WTC11 (cell line): ENCODE measurements around the gene NAA60.

Source experiments
- ATF3 ChIP-seq: sonication (generic); formaldehyde crosslinking; conservative IDR thresholded peaks from 2 replicates; pipeline ENCODE4 v1.8.1; 2022; ENCODE audit warnings: mild to moderate bottlenecking, missing genetic modification reagents
- CREB1 ChIP-seq: sonication (generic); formaldehyde crosslinking; IDR thresholded peaks from 2 replicates; pipeline ENCODE4 v1.8.0; 2023; ENCODE audit warnings: mild to moderate bottlenecking, missing genetic modification reagents
- ELF4 ChIP-seq: sonication (generic); formaldehyde crosslinking; IDR thresholded peaks from 2 replicates; pipeline ENCODE4 v1.8.1; 2022; ENCODE audit warnings: low read depth, mild to moderate bottlenecking, moderate library complexity, missing genetic modification reagents
- NFYB ChIP-seq: sonication (generic); formaldehyde crosslinking; conservative IDR thresholded peaks from 2 replicates; pipeline ENCODE4 v1.8.0; 2022; ENCODE audit warnings: low read depth, missing genetic modification reagents
- NR1H2 ChIP-seq: sonication (generic); formaldehyde crosslinking; IDR thresholded peaks from 2 replicates; pipeline ENCODE4 v1.9.0; 2021; ENCODE audit warnings: mild to moderate bottlenecking, moderate library complexity, missing genetic modification reagents
- PREB ChIP-seq: sonication (generic); formaldehyde crosslinking; IDR thresholded peaks from 2 replicates; pipeline ENCODE4 v1.8.1; 2022; ENCODE audit warnings: mild to moderate bottlenecking, missing genetic modification reagents, moderate library complexity, borderline replicate concordance
- SMAD3 ChIP-seq: sonication (generic); formaldehyde crosslinking; IDR thresholded peaks from 2 replicates; pipeline ENCODE4 v1.8.0; 2022; ENCODE audit warnings: missing genetic modification reagents, mild to moderate bottlenecking, borderline replicate concordance
- SP1 ChIP-seq: sonication (generic); formaldehyde crosslinking; conservative IDR thresholded peaks from 2 replicates; pipeline ENCODE4 v1.8.1; 2022; ENCODE audit warnings: missing genetic modification reagents
- USF1 ChIP-seq: sonication (generic); formaldehyde crosslinking; IDR thresholded peaks from 2 replicates; pipeline ENCODE4 v1.8.0; 2022; ENCODE audit warnings: mild to moderate bottlenecking, missing genetic modification reagents
- ZNF121 ChIP-seq: sonication (generic); formaldehyde crosslinking; IDR thresholded peaks from 2 replicates; pipeline ENCODE4 v1.8.0; 2023; ENCODE audit warnings: missing genetic modification reagents
- ZNF232 ChIP-seq: sonication (generic); formaldehyde crosslinking; IDR thresholded peaks from 2 replicates; pipeline ENCODE4 v1.8.0; 2022; ENCODE audit warnings: mild to moderate bottlenecking, missing genetic modification reagents
- ZNF396 ChIP-seq: fragments of 250-450 bp; sonication (Bioruptor Pico); IDR thresholded peaks from 2 replicates; pipeline ENCODE4 v1.8.0; 2021; ENCODE audit warnings: mild to moderate bottlenecking, moderate library complexity, borderline replicate concordance
- TF ChIP-seq, protein P1 (sequence below): sonication (generic); formaldehyde crosslinking; IDR thresholded peaks from 2 replicates; pipeline ENCODE4 v1.8.0; 2022; ENCODE audit warnings: mild to moderate bottlenecking, missing genetic modification reagents
- TF ChIP-seq, protein P2 (sequence below): fragments of 200-600 bp; IDR thresholded peaks from 2 replicates; pipeline ENCODE4 v1.8.0; 2022; ENCODE audit warnings: antibody characterized with exemption

DNA sequence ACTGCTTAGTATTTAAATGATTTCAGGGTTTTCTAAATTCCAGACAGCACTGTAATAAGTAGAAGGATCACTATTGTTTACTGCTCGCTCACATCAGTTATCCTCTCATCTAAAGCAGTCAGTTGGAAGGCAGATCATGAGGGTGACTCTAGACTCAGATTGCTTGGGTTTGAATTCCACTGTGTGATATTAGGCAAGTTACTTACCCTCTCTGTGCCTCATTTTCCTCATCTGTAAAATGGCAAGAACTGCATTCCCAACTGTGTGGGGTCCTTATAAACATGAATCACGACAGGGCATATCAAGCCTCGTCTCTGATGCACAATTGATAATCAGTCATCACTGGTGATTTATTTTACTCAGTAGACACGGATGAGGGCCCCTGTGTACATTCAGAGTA is 72.4 kb downstream of the NAA60 start:
- TF ChIP-seq, protein P1, sequence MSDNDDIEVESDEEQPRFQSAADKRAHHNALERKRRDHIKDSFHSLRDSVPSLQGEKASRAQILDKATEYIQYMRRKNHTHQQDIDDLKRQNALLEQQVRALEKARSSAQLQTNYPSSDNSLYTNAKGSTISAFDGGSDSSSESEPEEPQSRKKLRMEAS (CRISPR knock-in tag), result no peak
- TF ChIP-seq SP1 (CRISPR knock-in tag), result no peak
- no peak for TF ChIP-seq NFYB
- TF ChIP-seq ATF3, result no peak
- no peak for TF ChIP-seq CREB1 (CRISPR knock-in tag)
- no peak for TF ChIP-seq USF1 (CRISPR knock-in tag)
- TF ChIP-seq SMAD3, result no peak
- TF ChIP-seq, protein P2, sequence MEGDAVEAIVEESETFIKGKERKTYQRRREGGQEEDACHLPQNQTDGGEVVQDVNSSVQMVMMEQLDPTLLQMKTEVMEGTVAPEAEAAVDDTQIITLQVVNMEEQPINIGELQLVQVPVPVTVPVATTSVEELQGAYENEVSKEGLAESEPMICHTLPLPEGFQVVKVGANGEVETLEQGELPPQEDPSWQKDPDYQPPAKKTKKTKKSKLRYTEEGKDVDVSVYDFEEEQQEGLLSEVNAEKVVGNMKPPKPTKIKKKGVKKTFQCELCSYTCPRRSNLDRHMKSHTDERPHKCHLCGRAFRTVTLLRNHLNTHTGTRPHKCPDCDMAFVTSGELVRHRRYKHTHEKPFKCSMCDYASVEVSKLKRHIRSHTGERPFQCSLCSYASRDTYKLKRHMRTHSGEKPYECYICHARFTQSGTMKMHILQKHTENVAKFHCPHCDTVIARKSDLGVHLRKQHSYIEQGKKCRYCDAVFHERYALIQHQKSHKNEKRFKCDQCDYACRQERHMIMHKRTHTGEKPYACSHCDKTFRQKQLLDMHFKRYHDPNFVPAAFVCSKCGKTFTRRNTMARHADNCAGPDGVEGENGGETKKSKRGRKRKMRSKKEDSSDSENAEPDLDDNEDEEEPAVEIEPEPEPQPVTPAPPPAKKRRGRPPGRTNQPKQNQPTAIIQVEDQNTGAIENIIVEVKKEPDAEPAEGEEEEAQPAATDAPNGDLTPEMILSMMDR, result no peak
- no peak for TF ChIP-seq ZNF121 (CRISPR knock-in tag)
- no peak for TF ChIP-seq ZNF396 (CRISPR knock-in tag)
- no peak for TF ChIP-seq NR1H2
- TF ChIP-seq PREB (CRISPR knock-in tag), result no peak
- TF ChIP-seq ELF4, result no peak
- no peak for TF ChIP-seq ZNF232 (CRISPR knock-in tag)
